Activated CD8-positive, alpha-beta memory T cell treated with anti-CD3 and anti-CD28 coated beads, Interleukin-2, amount 50 U/mL, for 24 hours (primary cell): Measurements from ENCODE around the gene MEIS1.

Source experiments
- DNase-seq: peaks from one replicate; pipeline ENCODE4 v3.0.0-alpha.2; 2020; ENCODE audit errors: extremely low read depth

MEIS1 gene

GRCh38 chr2:66507673-66508201 is 72.8 kb downstream of the MEIS1 start:
- no peak for DNase-seq

GRCh38 chr2:66508484-66509071 is 73.7 kb downstream of the MEIS1 start:
- DNase-seq, result no peak

- DNase-seq, result no peak
Observed at GRCh38 chr2:66509326-66509811, 74.4 kb downstream of the MEIS1 start.

- no peak for DNase-seq
Observed at GRCh38 chr2:66512626-66513025, 77.7 kb downstream of the MEIS1 start.

GRCh38 chr2:66515743-66516142 is 80.8 kb downstream of the MEIS1 start:
- no peak for DNase-seq

GRCh38 chr2:66516499-66516898 is 81.6 kb downstream of the MEIS1 start:
- DNase-seq, result no peak

GRCh38 chr2:66517772-66518171 is 82.8 kb downstream of the MEIS1 start:
- DNase-seq, result no peak

- DNase-seq, result no peak
Observed at GRCh38 chr2:66519264-66519843, 84.4 kb downstream of the MEIS1 start.

GRCh38 chr2:66521291-66521922 is 86.5 kb downstream of the MEIS1 start:
- DNase-seq, result no peak

- no peak for DNase-seq
Observed at GRCh38 chr2:66522611-66523376, 87.9 kb downstream of the MEIS1 start.

GRCh38 chr2:66523377-66523969 is 88.5 kb downstream of the MEIS1 start:
- no peak for DNase-seq

- DNase-seq, result no peak
Observed at GRCh38 chr2:66523990-66524389, 89.1 kb downstream of the MEIS1 start.

- no peak for DNase-seq
Observed at GRCh38 chr2:66525606-66526005, 90.7 kb downstream of the MEIS1 start.

GRCh38 chr2:66526180-66526579 is 91.3 kb downstream of the MEIS1 start:
- no peak for DNase-seq

- no peak for DNase-seq
Observed at GRCh38 chr2:66528974-66529724, 94.2 kb downstream of the MEIS1 start.

- DNase-seq, result no peak
Observed at GRCh38 chr2:66530651-66531050, 95.7 kb downstream of the MEIS1 start.

GRCh38 chr2:66531155-66531554 is 96.2 kb downstream of the MEIS1 start:
- no peak for DNase-seq

- DNase-seq, result no peak
Observed at GRCh38 chr2:66531567-66531966, 96.6 kb downstream of the MEIS1 start.

- no peak for DNase-seq
Observed at GRCh38 chr2:66532972-66533868, 98.3 kb downstream of the MEIS1 start.

- DNase-seq, result no peak
Observed at GRCh38 chr2:66534461-66534860, 99.5 kb downstream of the MEIS1 start.
